NCI-H748 (cell line): ENCODE results near the gene NELL2.

Source experiments
- DNase-seq: peaks from one replicate; lab custom pipeline; 2025; ENCODE audit not compliant: unreplicated experiment; lab: John Stamatoyannopoulos, UW

NELL2 gene

GRCh38 chr12:44546060-44546459 lies 330.1 kb downstream of the NELL2 start:
- no peak for DNase-seq

- DNase-seq: no peak
Observed at GRCh38 chr12:44544018-44544417, 332.1 kb downstream of the NELL2 start.

DNA sequence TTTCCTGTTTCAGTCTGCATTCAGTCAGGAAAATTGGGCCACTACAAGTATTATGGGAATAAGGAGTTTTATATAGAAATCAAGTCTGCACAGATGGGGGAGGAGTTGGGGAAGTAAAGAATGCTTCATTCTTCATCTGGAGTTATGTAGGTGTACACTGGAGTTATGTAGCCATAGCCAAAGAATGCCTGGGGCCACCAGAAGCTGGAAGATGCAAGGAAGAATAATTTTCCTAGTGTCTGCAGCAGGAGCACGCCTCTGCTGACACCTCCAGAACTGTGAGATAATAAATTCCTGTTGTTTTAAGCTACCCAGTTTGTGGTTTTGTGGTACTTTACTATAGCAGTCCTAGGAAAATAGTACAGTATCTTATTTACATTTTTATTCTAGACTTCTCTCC lies 333.4 kb downstream of the NELL2 start:
- DNase-seq: no peak

- DNase-seq: no peak
Observed at GRCh38 chr12:44537354-44537753, 338.8 kb downstream of the NELL2 start.

GRCh38 chr12:44532940-44533339 lies 343.2 kb downstream of the NELL2 start:
- DNase-seq: no peak

DNA sequence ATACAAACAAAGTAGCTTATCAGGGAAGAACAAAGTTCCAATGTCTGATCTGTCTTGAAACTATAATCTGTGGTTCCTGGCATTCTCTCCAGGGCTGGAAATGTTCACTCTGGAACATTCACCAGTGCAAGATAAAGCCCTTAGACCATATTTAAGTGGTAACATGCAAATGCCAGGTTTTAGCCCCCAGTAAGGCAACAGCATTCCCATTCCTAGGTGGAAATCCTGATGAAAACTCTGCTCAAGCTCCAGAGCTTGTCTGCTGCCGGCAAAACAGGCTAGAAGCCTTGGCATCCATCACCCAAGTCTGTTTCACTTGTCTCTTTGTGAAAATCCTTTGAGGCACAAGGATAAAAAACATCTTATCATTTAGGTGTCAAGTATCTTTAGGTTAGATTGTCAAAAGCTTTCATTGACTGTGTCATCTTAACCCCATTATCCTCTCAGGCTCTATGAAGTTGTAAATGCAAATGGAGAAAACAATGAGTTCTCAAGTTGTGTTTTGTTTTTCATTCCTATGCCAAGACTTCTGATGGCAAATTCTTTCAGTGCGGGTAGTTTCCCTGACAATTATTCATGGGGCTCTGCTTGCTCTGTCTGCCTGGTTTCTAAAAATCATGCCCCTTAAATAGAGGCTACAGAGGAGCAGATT lies 344.7 kb downstream of the NELL2 start:
- no peak for DNase-seq

GRCh38 chr12:44526655-44527182 lies 349.4 kb downstream of the NELL2 start:
- no peak for DNase-seq

DNA sequence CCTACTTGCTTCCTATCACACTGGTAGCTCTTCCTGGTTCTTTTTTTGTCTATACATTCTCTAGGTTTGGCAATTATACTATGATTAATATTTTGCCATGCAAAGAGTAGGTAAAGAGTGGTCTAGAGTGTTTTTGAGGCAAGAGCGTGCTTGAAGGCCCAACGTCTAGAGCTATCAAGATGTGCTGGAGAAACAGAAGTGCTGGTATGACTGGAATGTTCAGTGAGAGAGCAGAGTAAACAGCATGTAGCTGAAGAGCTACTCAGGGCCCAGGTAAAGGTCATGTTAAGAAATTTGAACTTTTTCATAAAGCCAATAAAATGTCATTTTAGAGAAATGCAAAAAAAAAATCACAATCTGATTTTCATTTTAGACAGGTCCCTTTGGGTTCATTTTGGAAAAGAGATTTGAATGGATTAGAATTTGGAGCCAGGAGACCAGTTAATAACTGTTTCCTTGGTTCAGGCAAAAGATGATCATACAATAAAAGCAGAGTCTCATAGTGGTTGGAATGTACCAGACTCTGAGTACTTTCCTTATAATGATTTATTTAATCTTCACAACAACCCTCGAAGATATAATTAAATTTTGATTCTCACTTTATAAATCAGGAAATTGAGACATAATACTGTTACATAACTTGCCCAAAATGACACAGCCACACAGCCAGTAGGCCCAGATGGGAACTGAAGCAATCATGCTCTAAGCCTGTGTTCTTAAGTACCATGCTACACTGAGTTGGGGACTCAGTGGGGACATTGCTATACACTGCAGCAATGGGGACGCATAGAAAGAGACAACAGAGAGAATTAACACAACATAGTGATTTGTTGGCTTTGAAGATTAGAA lies 350.1 kb downstream of the NELL2 start:
- no peak for DNase-seq

GRCh38 chr12:44523828-44524227 lies 352.3 kb downstream of the NELL2 start:
- DNase-seq: no peak

DNA sequence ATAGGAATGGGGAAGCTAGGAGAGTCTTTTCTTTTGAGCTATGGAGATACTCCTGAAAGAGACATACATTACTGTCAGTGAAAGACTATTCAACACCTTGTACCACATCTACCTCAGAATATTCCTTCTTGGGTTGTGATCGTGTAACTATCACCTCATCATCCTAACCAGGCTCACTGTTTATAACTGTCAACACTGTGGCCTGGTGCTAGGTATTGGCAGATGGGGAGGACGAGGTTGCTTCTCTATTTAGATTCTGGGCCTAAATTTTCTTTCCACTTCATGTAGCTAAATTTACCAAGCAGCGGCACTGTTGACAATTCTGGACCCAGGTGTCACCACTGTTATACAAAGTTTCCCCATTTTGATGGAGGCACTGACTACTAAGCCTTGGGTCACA lies 354.4 kb downstream of the NELL2 start:
- no peak for DNase-seq

DNA sequence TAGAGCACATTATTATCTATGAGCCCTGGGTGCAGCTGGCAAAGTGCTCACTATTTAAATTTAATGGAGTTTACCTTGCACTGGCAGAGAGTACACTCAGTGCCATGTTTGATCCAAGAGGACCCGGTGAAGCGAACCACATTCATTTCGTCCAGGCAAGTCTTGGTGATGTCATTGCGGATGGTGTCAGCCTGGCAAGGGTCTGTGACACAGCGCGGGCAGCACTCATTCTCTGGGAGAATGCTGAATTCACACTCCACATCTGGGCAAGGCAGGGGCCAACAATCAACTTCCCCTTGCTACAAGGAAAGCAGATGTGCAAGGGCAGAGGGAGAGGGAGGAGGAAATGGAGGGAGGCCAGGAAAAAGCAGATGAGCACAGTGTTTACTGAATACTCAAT lies 356.2 kb downstream of the NELL2 start:
- DNase-seq: no peak

DNA sequence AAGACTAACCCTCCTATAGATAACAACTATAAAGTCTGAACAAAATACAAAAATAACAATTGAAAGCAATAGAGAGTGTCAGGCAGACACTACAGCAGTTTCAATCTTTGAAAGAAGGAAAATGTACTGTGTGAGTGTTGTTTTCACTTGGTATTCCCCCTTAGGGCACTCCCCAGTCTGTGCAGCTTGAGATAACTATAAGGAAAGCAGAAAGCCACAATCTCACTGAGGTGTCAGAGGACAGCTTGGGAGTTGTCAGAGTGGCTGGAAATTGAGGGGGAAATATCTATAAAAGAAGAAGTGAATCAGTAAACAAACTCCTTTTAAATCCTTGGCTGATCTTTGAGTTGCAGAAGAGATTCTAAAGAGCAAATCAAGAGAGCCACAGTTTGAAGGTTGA lies 364.8 kb downstream of the NELL2 start:
- no peak for DNase-seq

DNA sequence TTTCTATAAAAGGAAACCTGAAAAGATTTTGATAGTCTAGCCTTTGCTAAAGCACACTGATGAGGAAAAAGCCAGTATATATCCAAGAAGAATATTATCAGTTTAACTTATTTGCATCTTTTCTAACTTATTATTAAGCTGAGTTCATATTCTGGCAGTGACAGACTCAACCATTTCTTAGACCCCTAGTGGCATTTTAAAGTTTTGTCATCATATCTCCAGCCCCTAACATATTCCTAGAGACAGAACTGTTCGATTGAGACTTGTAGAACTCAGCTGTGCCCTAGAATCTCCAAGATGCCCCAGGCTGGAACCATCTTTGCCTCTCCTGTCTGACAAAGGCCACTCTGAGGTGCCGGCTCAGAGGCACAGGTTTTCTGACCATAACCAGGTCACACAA lies 365.6 kb downstream of the NELL2 start:
- DNase-seq: no peak

DNA sequence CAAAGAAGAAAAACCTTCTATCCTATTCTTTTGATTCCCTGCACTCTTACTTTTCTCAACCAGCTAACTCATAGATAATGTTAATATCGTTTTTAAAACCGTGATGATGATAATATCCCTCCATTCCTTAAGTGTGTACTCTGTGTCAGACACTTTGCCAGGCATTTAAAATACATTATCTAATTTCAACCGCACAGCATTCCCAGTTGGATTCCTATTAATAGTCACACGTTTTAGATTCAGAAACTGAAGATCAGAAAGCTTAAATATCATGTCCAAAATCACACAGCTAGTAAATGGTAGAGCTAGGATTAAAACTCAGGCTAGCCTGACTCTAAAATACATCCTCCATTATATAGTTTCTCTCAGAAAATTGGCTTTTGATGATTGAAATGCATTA lies 366.0 kb downstream of the NELL2 start:
- no peak for DNase-seq

GRCh38 chr12:44509471-44509870 lies 366.6 kb downstream of the NELL2 start:
- DNase-seq: no peak

DNA sequence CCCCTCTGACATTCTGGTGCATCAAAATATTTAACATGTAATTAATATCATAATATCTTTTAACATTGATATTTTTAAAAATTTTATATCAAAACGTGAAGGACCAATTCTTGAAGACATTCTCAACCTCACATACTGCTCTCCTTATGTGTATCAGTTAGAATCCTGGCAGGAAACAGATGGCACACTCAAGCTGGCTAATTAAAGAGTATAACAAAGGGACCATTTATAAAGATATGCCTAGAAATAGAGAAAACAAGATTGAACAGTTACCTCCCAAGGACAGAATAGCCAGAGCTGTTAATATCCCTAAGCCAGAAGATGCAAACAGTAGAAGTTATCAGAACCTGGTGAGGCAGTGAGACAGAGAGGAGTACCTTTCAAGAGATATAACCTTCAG lies 368.7 kb downstream of the NELL2 start:
- no peak for DNase-seq

DNA sequence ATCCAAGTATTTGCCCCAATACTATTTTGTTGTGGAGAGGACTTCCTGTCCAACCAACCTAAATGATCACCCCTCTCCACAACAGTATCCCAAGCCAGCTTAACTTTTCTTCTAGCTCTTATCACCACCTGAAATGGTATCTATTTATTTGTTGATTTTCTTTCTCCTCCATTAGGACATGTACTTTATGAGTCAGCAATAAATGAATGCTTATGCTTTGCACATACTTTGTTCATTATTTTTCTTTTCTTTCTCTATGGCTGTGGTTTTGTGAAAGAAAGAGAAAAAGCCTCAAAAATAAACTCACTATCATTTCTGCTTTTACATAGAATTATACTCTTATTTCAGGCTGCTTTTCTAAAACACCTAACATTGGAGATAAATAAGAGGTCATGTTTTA lies 371.3 kb downstream of the NELL2 start:
- DNase-seq: no peak

DNA sequence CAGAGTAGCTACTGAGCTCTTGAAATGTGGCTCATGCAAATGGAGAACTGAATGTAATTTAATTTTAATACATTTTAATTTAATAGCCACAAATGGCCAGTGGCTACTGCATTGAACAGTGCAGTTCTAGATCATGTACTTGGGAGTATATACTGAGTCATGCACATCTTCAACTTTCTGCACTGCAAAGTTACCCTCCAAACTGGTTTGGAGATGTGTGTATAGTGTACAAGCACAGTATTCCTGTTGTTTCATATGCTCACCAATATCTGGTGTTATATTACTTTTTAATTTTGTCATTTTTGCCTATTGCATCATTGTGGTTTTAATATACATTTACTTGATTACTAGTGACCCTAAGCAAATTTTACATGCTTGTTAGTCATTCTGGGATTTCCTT lies 372.8 kb downstream of the NELL2 start:
- DNase-seq: no peak

- DNase-seq: no peak
Observed at GRCh38 chr12:44502681-44503080, 373.4 kb downstream of the NELL2 start.

GRCh38 chr12:44500423-44500822 lies 375.7 kb downstream of the NELL2 start:
- DNase-seq: peak; percentile 5

DNA sequence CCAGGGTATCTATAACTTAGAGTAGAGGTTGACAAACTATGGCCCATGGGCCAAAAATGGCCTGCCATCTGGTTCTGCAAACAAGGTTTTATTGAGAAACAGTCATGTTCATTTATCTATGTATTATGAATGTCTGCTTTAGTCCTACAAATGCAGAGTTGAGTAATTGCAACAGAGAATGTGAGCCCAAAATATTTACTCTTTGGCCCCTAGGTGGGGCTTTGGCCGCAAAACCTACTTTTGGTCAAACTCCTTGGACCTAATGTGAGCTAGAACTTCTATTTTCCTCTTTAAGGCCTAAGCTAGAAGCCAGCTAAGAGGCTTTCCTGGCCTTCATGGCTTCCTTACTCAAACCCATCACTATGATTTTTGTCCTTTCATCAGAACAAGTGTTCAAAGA lies 379.1 kb downstream of the NELL2 start:
- DNase-seq: no peak

GRCh38 chr12:44490181-44490580 lies 385.9 kb downstream of the NELL2 start:
- DNase-seq: no peak
